ENCODE results near the gene BDH1.
A peak's percentile ranks its signal among the peaks of the same experiment; 100 is the strongest.
"Not testable (repeated sequence)": the region's sequence is repeated elsewhere in the genome, so short reads cannot be mapped to it uniquely, and the experiment has no call there.

BDH1 gene

GRCh38 chr3:197525706-197526105, 30.1 kb downstream of the BDH1 start:
- DNase-seq (ENCODE audit: low read depth, low spot score): no peak
- no peak overlapping the region for H3K4me3 ChIP-seq (ENCODE audit: low read length)

- no peak for DNase-seq (ENCODE audit: low read depth, low spot score)
- no peak overlapping the region for H3K4me3 ChIP-seq (ENCODE audit: low read length)
Measured at GRCh38 chr3:197524128-197524527, 31.6 kb downstream of the BDH1 start.

DNA sequence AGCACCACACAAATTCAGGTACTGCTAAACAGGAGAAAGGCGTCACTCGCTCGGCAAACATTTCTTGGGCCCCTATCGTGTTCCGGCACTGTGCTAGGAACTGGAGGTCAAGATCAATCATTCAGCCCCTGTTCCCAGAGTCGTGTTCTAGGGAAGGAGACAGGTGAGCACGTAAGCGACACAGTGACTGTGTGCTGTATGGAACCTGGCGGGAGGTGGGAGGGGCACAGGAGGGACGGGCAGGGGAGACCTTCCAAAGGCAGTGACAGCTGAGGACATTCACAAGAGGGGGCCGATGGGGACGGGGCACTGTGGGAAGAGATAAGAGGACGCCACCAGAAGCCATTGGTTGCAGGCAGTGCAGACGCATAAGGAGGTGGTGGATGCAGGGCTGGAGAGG, 32.2 kb downstream of the BDH1 start:
- no peak overlapping the region for H3K4me3 ChIP-seq (ENCODE audit: low read length)
- DNase-seq (ENCODE audit: low read depth, low spot score): no peak

DNA sequence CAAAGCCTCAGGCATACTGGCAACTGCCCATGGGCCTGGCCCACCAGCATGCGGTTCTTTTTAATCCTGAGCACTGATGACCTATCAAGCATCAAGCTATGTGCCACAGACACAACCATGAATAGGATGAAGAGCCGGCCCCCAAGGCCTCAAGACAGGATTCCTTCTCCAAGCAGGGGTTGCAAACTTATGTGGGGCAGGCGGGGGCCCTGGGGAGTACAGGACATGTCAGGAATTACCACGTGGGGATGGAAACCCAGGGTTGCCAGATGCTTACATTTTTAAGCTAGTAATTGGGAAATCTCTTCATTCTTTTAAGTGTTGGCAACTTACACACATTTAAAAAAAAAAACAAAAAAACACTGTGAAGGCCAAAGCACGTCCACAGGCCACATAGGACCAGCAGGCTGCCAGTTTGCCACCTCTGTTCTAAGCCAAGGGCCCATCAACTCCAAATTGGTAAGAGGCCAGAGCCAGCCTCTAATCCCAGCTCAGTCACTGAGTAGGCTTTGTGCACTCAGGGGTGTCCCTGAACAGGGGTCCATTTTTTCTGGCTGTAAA, 32.8 kb downstream of the BDH1 start:
- no peak for DNase-seq (ENCODE audit: low read depth, low spot score)
- H3K4me3 ChIP-seq (ENCODE audit: low read length): no peak overlapping the region

DNA sequence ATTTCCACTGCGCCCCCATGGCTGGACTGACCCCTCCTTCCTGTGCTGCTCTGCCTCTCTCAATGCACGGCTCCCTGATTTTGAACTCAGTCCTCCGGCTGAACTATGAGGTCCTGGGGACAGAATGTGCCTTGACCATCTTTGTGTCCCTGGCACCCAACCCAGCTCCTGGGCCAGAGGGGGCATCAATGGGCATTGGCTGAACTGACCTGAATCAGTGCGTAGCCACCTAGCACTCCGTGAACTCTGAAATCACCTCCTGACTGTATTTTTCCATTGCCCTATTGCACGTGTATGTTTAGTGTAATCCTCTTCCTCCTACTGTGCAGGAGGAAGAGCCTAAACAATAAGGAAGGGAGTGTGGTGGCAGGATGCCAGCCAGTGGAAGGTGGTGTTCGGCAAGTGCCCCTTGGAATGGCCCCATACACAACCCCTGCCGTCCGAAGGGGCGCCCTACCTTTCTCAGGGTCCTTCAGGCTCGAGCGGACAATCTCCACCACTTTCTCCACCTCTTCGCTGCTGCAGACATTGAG, 33.5 kb downstream of the BDH1 start:
- DNase-seq (ENCODE audit: low read depth, low spot score): no peak
- H3K4me3 ChIP-seq (ENCODE audit: low read length): no peak overlapping the region

DNA sequence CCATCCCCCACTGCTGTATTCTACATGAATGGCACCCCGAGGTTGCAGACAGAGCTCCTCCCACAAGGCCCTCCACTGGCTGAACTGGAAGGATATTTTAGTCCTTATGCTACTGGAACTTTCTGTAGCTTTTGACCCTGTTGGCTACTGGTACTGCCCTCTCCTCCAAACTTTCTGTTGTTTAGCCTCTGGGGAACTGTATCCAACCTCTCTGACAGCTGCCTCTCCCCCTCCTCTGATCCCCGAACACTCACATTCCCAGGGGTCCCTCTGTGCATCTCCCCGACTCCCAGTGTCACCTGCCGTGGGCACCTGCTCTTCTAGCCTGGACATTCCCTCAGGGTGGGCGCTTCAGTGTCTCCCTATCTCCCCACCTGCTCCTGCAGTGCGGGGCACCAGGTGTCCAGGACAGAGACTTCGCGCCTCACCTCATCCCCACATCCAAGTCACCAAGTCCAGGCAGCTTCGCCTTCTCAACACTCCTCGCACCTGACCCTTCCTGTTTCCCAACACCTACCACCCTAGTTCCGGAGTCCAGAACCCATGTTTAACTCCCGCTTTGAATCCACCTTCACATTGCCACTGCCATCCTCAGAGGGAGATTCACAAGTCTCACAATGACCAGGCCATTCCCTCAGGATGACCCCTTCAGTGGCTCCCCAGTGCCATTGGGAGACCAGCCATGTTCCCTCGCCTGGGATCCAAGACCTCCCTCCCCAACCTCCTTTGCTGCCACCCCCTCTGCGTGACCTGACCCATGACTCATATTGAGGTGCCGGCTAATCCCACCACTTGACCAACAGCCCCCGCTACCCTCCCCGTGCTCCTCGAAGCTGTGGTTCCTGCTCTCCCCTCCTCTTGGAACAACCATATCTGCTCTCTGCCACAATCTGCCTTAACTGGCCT, 34.2 kb downstream of the BDH1 start:
- H3K4me3 ChIP-seq (ENCODE audit: low read length): no peak overlapping the region
- no peak for DNase-seq (ENCODE audit: low read depth, low spot score)

- H3K4me3 ChIP-seq (ENCODE audit: low read length): no peak overlapping the region
- no peak for DNase-seq (ENCODE audit: low read depth, low spot score)
Measured at GRCh38 chr3:197520311-197521276, 35.2 kb downstream of the BDH1 start.

DNA sequence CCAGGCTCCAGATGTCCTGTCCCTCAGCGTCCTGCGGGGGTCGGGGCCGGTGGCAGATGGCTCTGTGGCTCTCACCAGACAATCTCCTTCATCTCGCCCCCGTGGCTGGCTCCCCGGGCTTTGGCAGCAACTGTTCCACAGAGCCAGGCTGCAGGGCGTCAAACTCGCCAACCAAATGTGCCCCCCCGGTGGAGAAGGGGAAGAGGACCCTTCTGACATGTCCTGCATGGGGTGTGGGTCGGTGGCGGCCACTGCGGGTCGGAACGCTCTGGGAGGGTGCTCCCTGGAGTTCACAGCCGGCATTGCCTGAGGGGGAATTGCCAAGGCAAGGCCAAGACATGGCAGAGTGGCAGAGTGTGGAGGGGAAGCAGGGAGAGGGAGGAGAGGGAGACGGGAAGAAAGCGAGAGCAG, 36.0 kb downstream of the BDH1 start:
- H3K4me3 ChIP-seq (ENCODE audit: low read length): no peak overlapping the region
- no peak for DNase-seq (ENCODE audit: low read depth, low spot score)

- no peak overlapping the region for H3K4me3 ChIP-seq (ENCODE audit: low read length)
- peak; percentile 60 for DNase-seq (ENCODE audit: low read depth, low spot score)
Measured at GRCh38 chr3:197518881-197519421, 36.8 kb downstream of the BDH1 start.

DNA sequence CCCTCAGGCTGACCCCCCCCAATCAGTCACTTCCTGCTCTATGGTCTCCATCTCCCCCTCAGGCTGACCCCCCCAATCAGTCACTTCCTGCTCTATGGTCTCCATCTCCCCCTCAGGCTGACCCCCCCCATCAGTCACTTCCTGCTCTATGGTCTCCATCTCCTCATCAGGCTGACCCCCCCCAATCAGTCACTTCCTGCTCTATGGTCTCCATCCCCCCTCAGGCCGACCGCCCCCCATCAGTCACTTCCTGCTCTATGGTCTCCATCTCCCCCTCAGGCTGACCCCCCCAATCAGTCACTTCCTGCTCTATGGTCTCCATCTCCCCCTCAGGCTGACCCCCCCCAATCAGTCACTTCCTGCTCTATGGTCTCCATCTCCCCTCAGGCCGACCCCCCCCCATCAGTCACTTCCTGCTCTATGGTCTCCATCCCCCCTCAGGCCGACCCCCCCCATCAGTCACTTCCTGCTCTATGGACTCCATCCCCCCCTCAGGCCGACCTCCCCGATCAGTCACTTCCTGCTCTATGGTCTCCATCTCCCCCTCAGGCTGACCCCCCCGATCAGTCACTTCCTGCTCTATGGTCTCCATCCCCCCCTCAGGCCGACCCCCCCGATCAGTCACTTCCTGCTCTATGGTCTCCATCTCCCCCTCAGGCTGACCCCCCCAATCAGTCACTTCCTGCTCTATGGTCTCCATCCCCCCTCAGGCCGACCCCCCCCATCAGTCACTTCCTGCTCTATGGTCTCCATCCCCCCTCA, 37.7 kb downstream of the BDH1 start:
- not testable (repeated sequence) for DNase-seq (ENCODE audit: low read depth, low spot score); H3K4me3 ChIP-seq (ENCODE audit: low read length)

- peak; percentile 29 for DNase-seq (ENCODE audit: low read depth, low spot score)
- H3K4me3 ChIP-seq (ENCODE audit: low read length): not testable (repeated sequence)
Measured at GRCh38 chr3:197516890-197517606, 38.7 kb downstream of the BDH1 start.

- DNase-seq (ENCODE audit: low read depth, low spot score): no peak
- H3K4me3 ChIP-seq (ENCODE audit: low read length): no peak overlapping the region
Measured at GRCh38 chr3:197516517-197516889, 39.3 kb downstream of the BDH1 start.

DNA sequence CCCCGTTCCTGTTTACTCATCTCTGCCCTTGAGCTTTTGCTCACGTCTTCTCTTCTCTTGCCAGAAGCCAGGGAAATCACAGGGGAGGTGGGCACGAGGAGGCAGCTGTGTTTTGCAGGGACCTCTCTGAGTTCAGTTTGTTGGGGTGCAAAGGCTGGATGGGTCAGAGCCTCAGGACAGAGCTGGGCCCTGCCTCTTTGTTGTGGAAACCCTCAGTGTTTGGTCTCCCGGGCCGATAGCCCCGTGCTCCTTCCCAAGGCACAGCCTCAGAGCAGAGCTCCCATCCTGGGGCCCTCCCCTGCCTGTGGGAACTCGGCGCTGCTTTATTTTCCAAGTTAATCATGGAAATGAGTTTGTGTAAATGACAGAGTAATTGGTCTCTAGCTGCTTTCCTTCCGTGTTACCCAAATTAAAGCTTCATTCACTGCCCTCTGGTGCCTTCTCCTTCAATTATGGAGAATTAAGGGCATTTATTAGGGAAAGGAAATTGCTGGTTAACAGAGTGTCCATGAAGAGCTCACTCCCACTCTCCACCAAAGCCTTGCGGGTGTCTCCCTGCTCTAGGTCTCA, 40.9 kb downstream of the BDH1 start:
- no peak for DNase-seq (ENCODE audit: low read depth, low spot score)
- H3K4me3 ChIP-seq (ENCODE audit: low read length): no peak overlapping the region

GRCh38 chr3:197513953-197514785, 41.6 kb downstream of the BDH1 start:
- no peak overlapping the region for H3K4me3 ChIP-seq (ENCODE audit: low read length)
- DNase-seq (ENCODE audit: low read depth, low spot score): no peak

DNA sequence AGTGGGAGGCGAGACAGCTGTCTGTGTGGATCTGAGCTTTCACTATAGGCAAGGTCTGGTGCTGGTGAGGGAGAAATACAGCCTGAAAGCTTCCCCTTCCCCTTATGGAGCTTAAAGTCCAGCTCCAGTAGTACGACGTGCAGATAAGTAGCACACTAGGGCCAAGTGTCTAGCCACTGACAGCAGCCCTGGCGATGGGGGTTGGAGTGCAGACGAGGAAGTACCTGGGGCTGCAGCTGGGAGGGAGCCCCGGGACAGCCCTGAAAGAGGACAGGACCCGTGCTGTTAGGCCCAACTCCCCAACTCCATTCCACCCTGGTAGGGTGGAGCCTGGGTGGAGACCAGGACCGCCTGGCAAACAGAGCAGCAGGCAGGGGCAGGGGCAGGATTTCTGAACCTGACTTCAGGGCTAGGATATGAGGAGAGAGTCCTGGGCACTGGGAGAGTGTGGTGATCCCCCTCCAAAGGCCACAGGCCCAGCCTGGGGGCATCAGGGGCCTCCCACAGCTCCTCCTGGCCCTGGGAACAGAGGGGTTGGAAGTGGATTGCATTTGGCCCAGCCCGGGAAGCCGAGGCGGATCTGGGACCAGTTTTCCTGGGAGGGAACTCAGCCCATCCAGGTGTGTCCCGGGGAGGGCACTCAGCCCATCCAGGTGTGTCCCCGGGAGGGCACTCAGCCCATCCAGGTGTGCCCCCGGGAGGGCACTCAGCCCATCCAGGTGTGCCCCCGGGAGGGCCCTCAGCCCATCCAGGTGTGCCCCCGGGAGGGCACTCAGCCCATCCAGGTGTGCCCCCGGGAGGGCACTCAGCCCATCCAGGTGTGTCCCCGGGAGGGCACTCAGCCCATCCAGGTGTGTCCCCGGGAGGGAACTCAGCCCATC, 42.8 kb downstream of the BDH1 start:
- DNase-seq (ENCODE audit: low read depth, low spot score): no peak
- no peak overlapping the region for H3K4me3 ChIP-seq (ENCODE audit: low read length)

Measured in Jurkat, Clone E6-1 (cell line).